ENCODE measurements around the gene ZNF135. TPM values are rescaled to one million over a fixed set of nuclear protein-coding genes. Genes with fewer than 3 reads are reported as not detected.

The ZNF135 gene
- total and polyA plus RNA-seq, 2 of the 13 experiments (the other 11 are each of a cell fraction or from before 2014, with no cell fraction given): not detected

DNA sequence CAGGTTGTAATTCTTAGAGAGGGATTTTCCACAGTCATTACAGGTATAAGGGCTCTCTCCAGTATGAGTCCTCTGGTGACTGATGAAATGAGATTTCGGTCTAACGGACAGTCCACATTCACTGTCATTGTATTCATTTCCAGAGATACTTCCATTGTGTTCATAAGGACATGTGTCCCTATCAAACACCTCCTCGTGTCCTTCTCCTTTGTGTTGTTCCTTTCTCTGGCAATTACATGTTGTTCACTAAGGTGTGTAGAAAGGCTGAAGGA, 49.4 kb downstream of the ZNF135 start:
- WGBS (ENCODE audit: low lambda C conversion rate): 36% methylated on average over 3 of the region's 3 CpGs
- in situ Hi-C loops (cut with HindIII; ENCODE audit: extremely low pct_ligation_motif_present, low pct_unique_long_range_greater_than_20kb) (no loop called here), intact Hi-C loops (cut with micrococcal nuclease; ENCODE audit: unreplicated experiment) (no loop called here)
- no peak overlapping the region for H3K4me3 ChIP-seq (replicated peaks in 1 of 3; ENCODE audit: insufficient read depth in 1 of 3, low read depth in 2 of 3, low read length in 3 of 3)
- TF ChIP-seq, protein P1, sequence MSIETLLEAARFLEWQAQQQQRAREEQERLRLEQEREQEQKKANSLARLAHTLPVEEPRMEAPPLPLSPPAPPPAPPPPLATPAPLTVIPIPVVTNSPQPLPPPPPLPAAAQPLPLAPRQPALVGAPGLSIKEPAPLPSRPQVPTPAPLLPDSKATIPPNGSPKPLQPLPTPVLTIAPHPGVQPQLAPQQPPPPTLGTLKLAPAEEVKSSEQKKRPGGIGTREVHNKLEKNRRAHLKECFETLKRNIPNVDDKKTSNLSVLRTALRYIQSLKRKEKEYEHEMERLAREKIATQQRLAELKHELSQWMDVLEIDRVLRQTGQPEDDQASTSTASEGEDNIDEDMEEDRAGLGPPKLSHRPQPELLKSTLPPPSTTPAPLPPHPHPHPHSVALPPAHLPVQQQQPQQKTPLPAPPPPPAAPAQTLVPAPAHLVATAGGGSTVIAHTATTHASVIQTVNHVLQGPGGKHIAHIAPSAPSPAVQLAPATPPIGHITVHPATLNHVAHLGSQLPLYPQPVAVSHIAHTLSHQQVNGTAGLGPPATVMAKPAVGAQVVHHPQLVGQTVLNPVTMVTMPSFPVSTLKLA (IDR thresholded peaks at IDR 0.05): no peak
- TF ChIP-seq LCORL (IDR thresholded peaks at IDR 0.05): no peak
- TF ChIP-seq LCORL (CRISPR knock-in tag; IDR thresholded peaks at IDR 0.05): no peak
- TF ChIP-seq ZNF3 (CRISPR knock-in tag; IDR thresholded peaks at IDR 0.05): no peak
- TF ChIP-seq ZNF335 (CRISPR knock-in tag; IDR thresholded peaks at IDR 0.05): no peak
- TF ChIP-seq ZNF572 (CRISPR knock-in tag; IDR thresholded peaks at IDR 0.05): no peak
- TF ChIP-seq, protein P2, sequence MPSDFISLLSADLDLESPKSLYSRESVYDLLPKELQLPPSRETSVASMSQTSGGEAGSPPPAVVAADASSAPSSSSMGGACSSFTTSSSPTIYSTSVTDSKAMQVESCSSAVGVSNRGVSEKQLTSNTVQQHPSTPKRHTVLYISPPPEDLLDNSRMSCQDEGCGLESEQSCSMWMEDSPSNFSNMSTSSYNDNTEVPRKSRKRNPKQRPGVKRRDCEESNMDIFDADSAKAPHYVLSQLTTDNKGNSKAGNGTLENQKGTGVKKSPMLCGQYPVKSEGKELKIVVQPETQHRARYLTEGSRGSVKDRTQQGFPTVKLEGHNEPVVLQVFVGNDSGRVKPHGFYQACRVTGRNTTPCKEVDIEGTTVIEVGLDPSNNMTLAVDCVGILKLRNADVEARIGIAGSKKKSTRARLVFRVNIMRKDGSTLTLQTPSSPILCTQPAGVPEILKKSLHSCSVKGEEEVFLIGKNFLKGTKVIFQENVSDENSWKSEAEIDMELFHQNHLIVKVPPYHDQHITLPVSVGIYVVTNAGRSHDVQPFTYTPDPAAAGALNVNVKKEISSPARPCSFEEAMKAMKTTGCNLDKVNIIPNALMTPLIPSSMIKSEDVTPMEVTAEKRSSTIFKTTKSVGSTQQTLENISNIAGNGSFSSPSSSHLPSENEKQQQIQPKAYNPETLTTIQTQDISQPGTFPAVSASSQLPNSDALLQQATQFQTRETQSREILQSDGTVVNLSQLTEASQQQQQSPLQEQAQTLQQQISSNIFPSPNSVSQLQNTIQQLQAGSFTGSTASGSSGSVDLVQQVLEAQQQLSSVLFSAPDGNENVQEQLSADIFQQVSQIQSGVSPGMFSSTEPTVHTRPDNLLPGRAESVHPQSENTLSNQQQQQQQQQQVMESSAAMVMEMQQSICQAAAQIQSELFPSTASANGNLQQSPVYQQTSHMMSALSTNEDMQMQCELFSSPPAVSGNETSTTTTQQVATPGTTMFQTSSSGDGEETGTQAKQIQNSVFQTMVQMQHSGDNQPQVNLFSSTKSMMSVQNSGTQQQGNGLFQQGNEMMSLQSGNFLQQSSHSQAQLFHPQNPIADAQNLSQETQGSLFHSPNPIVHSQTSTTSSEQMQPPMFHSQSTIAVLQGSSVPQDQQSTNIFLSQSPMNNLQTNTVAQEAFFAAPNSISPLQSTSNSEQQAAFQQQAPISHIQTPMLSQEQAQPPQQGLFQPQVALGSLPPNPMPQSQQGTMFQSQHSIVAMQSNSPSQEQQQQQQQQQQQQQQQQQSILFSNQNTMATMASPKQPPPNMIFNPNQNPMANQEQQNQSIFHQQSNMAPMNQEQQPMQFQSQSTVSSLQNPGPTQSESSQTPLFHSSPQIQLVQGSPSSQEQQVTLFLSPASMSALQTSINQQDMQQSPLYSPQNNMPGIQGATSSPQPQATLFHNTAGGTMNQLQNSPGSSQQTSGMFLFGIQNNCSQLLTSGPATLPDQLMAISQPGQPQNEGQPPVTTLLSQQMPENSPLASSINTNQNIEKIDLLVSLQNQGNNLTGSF (CRISPR knock-in tag; IDR thresholded peaks at IDR 0.05): no peak
- TF ChIP-seq IRF2 (CRISPR knock-in tag; IDR thresholded peaks at IDR 0.05): no peak
- TF ChIP-seq ZZZ3 (CRISPR knock-in tag; IDR thresholded peaks at IDR 0.05; ENCODE audit: borderline replicate concordance): no peak
- no peak for TF ChIP-seq KAT8 (CRISPR knock-in tag; IDR thresholded peaks at IDR 0.05)
- no peak for TF ChIP-seq CCDC6 (CRISPR knock-in tag; IDR thresholded peaks at IDR 0.05)
- TF ChIP-seq ZNF230 (CRISPR knock-in tag; IDR thresholded peaks at IDR 0.05): no peak
- TF ChIP-seq FLYWCH1 (CRISPR knock-in tag; IDR thresholded peaks at IDR 0.05): no peak
- no peak for TF ChIP-seq CBX5 (CRISPR knock-in tag; IDR thresholded peaks at IDR 0.05; ENCODE audit: borderline replicate concordance)
- TF ChIP-seq SMYD3 (CRISPR knock-in tag; IDR thresholded peaks at IDR 0.05): no peak
- TF ChIP-seq, protein P3, sequence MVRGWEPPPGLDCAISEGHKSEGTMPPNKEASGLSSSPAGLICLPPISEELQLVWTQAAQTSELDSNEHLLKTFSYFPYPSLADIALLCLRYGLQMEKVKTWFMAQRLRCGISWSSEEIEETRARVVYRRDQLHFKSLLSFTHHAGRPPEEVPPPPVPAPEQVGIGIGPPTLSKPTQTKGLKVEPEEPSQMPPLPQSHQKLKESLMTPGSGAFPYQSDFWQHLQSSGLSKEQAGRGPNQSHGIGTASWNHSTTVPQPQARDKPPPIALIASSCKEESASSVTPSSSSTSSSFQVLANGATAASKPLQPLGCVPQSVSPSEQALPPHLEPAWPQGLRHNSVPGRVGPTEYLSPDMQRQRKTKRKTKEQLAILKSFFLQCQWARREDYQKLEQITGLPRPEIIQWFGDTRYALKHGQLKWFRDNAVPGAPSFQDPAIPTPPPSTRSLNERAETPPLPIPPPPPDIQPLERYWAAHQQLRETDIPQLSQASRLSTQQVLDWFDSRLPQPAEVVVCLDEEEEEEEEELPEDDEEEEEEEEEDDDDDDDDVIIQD (CRISPR knock-in tag; IDR thresholded peaks at IDR 0.05; ENCODE audit: low read depth): no peak
- TF ChIP-seq, protein P4, sequence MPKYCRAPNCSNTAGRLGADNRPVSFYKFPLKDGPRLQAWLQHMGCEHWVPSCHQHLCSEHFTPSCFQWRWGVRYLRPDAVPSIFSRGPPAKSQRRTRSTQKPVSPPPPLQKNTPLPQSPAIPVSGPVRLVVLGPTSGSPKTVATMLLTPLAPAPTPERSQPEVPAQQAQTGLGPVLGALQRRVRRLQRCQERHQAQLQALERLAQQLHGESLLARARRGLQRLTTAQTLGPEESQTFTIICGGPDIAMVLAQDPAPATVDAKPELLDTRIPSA (CRISPR knock-in tag; IDR thresholded peaks at IDR 0.05; ENCODE audit: borderline replicate concordance): no peak
- H3K4me2 ChIP-seq (ENCODE audit: low read depth, low read length): no peak overlapping the region
- ATAC-seq (no peak), FAIRE-seq (no peak), DNase-seq (ENCODE audit: low spot score) (no peak)
- H3K36me3 ChIP-seq (replicated peaks in 1 of 2; ENCODE audit: control insufficient read depth in 1 of 2, insufficient read depth in 2 of 2, low read length in 2 of 2): no peaks in the 10 kb centered on the region
- H3K27me3 ChIP-seq (ENCODE audit: control insufficient read depth in 1 of 2, insufficient read depth in 2 of 2, low read length in 2 of 2): no peaks in the 10 kb centered on the region
- H3K79me2 ChIP-seq (ENCODE audit: insufficient read depth, low read length): no peaks in the 10 kb centered on the region
- ChIA-PET POLR2A (no interaction called here), CTCF (ENCODE audit: low intra/inter-chr PET ratio, low total read pairs) (no interaction called here)
- peaks cover 92% of the 10 kb centered on the region for H3K9me3 ChIP-seq (ENCODE audit: low read length)
- no TSS peak for BruUV-seq (replicated peaks)
- H3K4me1 ChIP-seq (ENCODE audit: insufficient read depth, low read length): no peaks in the 10 kb centered on the region
- H3K9ac ChIP-seq (ENCODE audit: insufficient read depth, low read depth, low read length): no peak overlapping the region
- H2AFZ ChIP-seq (ENCODE audit: low read length): no peak overlapping the region
- H3K27ac ChIP-seq (ENCODE audit: extremely low read length, insufficient read depth, low read length): no peak overlapping the region
- no peaks in the 10 kb centered on the region for H4K20me1 ChIP-seq (ENCODE audit: insufficient read depth, low read length)

Measured in HepG2 (cell line).